ENCODE data around the gene SARS1. TPM values are rescaled to one million over a fixed set of nuclear protein-coding genes. Genes with fewer than 3 reads are reported as not detected.

SARS1 gene
- total and polyA plus RNA-seq, 2 experiments from 2014 or later: 103 to 109 TPM

DNA sequence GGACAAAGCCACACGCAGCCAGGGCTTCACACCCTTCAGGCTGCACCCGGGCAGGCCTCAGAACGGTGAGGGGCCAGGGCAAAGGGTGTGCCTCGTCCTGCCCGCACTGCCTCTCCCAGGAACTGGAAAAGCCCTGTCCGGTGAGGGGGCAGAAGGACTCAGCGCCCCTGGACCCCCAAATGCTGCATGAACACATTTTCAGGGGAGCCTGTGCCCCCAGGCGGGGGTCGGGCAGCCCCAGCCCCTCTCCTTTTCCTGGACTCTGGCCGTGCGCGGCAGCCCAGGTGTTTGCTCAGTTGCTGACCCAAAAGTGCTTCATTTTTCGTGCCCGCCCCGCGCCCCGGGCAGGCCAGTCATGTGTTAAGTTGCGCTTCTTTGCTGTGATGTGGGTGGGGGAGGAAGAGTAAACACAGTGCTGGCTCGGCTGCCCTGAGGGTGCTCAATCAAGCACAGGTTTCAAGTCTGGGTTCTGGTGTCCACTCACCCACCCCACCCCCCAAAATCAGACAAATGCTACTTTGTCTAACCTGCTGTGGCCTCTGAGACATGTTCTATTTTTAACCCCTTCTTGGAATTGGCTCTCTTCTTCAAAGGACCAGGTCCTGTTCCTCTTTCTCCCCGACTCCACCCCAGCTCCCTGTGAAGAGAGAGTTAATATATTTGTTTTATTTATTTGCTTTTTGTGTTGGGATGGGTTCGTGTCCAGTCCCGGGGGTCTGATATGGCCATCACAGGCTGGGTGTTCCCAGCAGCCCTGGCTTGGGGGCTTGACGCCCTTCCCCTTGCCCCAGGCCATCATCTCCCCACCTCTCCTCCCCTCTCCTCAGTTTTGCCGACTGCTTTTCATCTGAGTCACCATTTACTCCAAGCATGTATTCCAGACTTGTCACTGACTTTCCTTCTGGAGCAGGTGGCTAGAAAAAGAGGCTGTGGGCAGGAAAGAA lies 61.1 kb downstream of the SARS1 start:
- DNase-seq (ENCODE audit: low read depth in 1 of 2, low spot score in 1 of 2): no peak
- Histone ChIP-seq H3K27ac (no peak overlapping the region), H3K4me3 (no peak overlapping the region), H3K36me3 (no peaks in the 10 kb centered on the region), H3K4me1 (ENCODE audit: low read depth) (peaks cover 8% of the 10 kb centered on the region), H3K27me3 (no peaks in the 10 kb centered on the region), H3K9me3 (ENCODE audit: low read depth) (no peaks in the 10 kb centered on the region)
- TF ChIP-seq, protein P1, sequence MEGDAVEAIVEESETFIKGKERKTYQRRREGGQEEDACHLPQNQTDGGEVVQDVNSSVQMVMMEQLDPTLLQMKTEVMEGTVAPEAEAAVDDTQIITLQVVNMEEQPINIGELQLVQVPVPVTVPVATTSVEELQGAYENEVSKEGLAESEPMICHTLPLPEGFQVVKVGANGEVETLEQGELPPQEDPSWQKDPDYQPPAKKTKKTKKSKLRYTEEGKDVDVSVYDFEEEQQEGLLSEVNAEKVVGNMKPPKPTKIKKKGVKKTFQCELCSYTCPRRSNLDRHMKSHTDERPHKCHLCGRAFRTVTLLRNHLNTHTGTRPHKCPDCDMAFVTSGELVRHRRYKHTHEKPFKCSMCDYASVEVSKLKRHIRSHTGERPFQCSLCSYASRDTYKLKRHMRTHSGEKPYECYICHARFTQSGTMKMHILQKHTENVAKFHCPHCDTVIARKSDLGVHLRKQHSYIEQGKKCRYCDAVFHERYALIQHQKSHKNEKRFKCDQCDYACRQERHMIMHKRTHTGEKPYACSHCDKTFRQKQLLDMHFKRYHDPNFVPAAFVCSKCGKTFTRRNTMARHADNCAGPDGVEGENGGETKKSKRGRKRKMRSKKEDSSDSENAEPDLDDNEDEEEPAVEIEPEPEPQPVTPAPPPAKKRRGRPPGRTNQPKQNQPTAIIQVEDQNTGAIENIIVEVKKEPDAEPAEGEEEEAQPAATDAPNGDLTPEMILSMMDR (IDR thresholded peaks at IDR 0.05; ENCODE audit: low read depth, low read length): no peak

DNA sequence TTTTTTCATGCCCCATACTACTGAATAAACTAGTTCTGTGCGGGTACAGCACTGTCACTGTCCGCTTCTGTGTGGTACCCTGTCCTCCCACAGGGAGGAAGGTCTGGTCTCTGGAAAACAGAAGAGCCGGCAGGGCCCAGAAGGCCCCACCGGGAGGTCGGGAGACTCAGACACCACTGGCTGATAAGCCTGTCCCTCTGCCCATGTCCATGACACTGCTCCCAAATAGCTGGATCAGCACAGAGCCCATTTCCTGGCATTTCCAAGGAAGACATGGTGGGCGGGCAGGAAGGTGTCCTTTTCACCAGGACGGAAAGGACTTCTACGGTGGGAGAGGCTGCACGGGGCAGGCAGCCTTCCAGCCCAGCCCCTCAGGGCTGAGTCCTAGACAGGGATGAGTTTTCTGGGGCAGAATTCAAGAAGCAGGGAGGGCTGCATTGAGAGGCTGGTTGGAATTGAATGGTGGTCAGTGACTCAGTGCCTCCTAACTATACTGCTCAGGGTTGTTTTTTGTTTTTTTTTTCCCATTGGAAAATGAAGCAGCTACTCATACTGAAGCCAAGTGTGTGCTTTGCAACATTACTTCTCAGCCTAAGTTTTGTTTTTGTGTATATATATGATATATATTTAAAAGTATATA lies 62.1 kb downstream of the SARS1 start:
- Histone ChIP-seq H3K36me3 (no peaks in the 10 kb centered on the region), H3K9me3 (ENCODE audit: low read depth) (no peaks in the 10 kb centered on the region), H3K27ac (no peak overlapping the region), H3K4me1 (ENCODE audit: low read depth) (peaks cover 8% of the 10 kb centered on the region), H3K27me3 (no peaks in the 10 kb centered on the region), H3K4me3 (no peak overlapping the region)
- TF ChIP-seq, protein P1 (IDR thresholded peaks at IDR 0.05; ENCODE audit: low read depth, low read length): no peak
- DNase-seq (ENCODE audit: low read depth in 1 of 2, low spot score in 1 of 2): no peak

DNA sequence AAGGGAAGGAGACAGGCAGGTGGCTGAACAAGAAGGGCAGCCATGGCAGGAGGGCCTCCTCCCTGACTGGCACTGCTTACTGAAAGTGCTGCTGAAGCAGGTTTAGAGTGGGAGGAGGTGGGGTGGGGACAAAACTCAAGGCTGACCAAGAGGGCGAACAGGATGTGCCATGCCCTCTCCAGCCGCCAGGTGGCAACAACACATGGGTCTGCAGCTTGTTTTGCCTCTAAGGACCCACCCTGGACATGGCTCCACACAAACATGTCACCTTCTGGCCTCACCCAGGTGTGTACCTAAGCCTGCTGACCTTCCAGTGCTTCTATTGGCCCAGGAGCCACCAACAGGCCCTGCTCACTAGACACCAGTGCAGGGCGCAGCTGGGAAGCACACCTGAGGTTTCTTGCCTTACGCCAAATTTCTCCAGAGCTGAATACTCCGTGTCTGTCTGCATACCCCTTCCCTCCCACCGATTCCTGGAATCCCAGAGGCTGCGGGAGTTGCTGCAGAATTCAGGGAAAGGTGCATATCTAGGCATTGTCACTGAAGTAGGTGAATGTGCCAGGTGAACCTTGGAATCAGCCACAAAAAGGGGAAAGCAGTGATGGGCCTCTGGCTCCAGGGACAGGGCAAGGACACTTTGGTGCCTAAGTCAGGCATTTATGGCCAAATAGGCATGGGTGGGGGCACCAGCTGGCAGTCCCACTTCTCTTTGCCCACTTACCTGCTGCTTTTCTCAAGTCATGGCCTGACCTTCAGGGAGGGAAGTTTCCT lies 63.9 kb downstream of the SARS1 start:
- TF ChIP-seq, protein P1 (IDR thresholded peaks at IDR 0.05; ENCODE audit: low read depth, low read length): peak; percentile 94
- H3K27me3 ChIP-seq: no peaks in the 10 kb centered on the region
- H3K4me3 ChIP-seq: no peak overlapping the region
- H3K36me3 ChIP-seq: no peaks in the 10 kb centered on the region
- peak; percentile 75 to 78 for DNase-seq (ENCODE audit: low read depth in 1 of 2, low spot score in 1 of 2)
- no peaks in the 10 kb centered on the region for H3K9me3 ChIP-seq (ENCODE audit: low read depth)
- no peak overlapping the region for H3K27ac ChIP-seq
- H3K4me1 ChIP-seq (ENCODE audit: low read depth): peaks cover 8% of the 10 kb centered on the region

DNA sequence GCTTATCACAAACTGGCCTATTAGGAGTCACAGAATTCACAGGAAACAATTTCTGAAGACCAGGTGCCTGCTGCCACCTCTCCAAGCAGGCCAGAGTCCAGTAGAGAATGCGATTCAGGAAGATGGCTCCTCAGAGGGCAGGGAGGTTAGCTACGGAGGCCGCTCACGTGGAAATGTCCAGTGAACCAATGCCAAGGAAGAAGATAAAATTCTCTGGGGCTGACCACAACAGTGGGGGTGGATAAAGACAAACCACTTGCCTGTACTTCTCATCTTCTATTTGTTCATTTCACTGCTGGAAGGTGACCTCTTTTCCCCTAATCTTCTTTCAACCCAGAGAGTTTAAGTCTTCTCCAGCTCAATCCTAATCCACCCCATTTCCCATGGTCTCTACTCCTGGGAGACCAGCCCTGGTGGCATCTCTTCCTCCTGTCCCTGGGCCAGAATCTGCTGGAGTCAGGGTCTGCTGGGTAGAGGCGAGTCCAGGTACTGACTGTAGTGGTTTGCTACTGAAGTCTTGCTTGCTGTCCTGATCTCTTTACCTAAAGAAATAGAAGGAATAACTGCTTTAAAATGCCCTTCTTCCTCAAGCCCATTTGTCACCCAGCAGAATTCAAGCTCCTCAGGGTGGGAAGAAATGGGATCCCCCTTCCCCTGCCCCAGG lies 66.0 kb downstream of the SARS1 start:
- peaks cover 12% of the 10 kb centered on the region for H3K4me1 ChIP-seq (ENCODE audit: low read depth)
- no peak overlapping the region for H3K4me3 ChIP-seq
- no peaks in the 10 kb centered on the region for H3K9me3 ChIP-seq (ENCODE audit: low read depth)
- H3K27me3 ChIP-seq: no peaks in the 10 kb centered on the region
- H3K36me3 ChIP-seq: no peaks in the 10 kb centered on the region
- no peak overlapping the region for H3K27ac ChIP-seq
- TF ChIP-seq, protein P1 (IDR thresholded peaks at IDR 0.05; ENCODE audit: low read depth, low read length): no peak
- DNase-seq (ENCODE audit: low read depth in 1 of 2, low spot score in 1 of 2): peak in 1 of 2 donors; percentile 40

DNA sequence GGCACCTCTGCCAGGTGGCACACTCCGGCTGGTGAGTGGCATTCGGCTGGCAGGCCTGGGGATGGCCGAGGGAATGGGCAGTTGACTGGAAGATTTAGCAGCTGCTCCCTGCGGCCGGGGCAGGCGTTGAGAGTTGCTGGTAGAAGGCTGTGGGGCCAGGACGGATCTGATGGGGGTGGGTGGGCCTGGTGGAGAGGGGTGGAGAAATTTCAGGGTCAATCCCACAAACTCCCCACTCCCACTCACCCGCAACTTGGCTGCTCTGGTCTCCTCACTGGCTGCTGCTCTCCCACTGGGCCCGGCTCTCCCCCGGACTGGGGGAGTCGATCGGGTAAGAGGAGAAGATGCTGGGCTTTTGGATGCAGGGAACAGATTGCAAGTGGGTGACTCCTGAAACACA lies 67.1 kb downstream of the SARS1 start:
- Histone ChIP-seq H3K4me3 (no peak overlapping the region), H3K9me3 (ENCODE audit: low read depth) (no peaks in the 10 kb centered on the region)

More for the DNA sequence above, 67.1 kb downstream of the SARS1 start:
- peaks cover 6% of the 10 kb centered on the region for H3K4me1 ChIP-seq (ENCODE audit: low read depth)
- no peaks in the 10 kb centered on the region for H3K27me3 ChIP-seq
- TF ChIP-seq, protein P1 (IDR thresholded peaks at IDR 0.05; ENCODE audit: low read depth, low read length): no peak
- no peak overlapping the region for H3K27ac ChIP-seq
- no peaks in the 10 kb centered on the region for H3K36me3 ChIP-seq
- DNase-seq (ENCODE audit: low read depth in 1 of 2, low spot score in 1 of 2): no peak

Measured in cardiac muscle cell (in vitro differentiated cells and primary cell).